GM18861 (cell line): ENCODE results near the gene AS3MT.
"Not testable (repeated sequence)": the region's sequence is repeated elsewhere in the genome, so short reads cannot be mapped to it uniquely, and the experiment has no call there.

Experiments
- ATAC-seq: cut with Tn5 transposase; IDR thresholded peaks from one replicate; pipeline ENCODE4 v1.9.1; 2021; ENCODE audit not compliant: unreplicated experiment

The AS3MT gene

DNA sequence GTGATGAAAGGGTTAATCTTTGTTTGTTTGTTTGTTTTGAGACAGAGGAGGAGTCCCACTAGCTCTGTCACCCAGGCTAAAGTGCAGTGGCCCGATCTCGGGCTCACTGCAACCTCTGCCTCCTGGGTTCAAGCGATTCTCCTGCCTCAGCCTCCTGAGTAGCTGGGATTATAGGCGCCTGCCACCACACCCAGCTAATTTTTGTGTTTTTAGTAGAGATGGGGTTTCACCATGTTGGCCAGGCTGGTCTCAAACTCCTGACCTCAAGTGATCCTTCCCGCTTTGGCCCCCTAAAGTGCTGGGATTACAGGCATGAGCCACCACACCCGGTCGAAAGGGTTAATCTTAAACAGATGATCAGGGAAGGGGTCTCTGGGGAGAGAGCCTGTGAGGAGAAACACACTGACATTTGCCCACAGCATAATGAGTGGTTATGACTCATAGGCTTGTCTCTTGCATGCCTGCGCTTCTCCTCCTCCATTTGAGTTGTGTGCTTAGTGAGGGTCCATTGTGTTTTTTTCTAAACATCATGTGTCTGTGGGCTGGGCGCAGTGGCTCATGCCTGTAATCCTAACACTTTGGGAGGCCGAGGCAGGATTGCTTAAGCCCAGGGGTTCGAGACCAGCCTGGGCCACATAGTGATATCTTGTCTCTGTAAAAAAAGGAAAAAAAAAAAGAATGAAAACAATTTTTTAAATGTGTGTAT lies 13.4 kb upstream of the AS3MT start:
- ATAC-seq, result not testable (repeated sequence)

DNA sequence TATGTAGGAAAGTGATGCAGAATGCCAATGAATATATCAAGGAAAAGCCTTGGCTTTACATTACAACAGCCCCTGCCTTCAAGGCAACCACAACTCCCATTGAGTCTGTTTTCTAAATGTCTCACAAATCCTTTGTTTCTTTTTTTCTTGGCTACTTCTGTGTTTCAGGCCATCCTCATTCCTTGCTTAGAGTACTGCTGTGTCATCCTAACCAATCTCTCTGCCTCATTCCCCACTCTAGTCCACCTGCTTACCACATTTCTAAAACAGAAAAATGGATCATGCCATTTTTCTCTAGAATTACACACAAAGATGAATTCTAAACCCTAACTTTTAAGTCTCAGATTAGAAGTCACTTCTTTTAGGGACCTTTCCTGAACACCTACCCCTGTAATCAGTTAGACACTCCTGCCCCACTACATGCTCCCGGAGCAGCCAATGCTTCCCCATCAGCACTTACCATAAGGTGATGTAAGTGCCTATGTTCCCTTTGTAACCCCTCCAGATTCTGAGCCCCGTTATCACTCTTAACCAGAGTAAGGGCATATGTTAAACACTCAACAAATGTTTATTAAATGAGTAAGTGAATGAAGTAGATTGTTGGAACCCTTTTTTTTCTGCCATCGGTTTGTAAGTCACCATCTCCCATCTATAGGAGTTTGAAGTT lies 12.4 kb upstream of the AS3MT start:
- no peak for ATAC-seq

DNA sequence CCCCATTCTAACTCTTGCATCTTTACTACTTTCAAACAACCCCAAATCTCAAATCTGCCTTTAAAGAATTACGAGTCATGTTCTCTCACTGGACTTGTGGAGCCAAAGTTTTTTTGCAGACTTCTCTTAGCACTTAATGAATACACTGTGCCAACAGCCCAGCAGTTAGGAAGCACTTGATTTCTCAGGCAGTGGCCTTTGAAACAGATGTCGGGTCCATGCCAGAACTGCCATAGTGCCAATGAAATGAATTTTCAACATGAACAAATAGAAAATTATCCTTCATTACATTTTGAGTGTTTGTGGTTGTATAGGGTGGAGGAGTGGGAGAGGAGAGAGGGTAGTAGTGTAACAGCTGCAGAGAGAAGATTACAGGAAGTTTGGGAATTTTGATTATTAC lies 9.4 kb upstream of the AS3MT start:
- no peak for ATAC-seq

DNA sequence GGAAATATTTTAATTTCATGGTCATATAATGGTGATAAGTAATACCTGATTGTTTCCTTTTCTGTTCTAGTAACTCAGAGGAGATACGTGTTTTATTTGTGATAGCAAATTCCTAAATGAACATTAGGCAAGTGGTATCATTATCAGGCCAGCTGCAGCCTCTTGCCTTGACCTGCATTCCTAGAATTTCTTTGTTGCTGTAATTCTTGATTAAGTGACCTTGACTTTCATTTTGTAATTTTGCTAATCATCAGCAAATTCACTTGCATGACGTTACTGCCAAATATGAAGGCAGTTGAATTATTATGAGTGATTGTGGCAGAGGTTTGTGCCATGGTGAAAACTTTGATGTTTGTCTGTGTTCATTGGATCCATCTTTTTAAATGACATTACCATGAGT lies 5.6 kb upstream of the AS3MT start:
- ATAC-seq, result no peak

GRCh38 chr10:102865620-102866019 lies 3.6 kb upstream of the AS3MT start:
- no peak for ATAC-seq

DNA sequence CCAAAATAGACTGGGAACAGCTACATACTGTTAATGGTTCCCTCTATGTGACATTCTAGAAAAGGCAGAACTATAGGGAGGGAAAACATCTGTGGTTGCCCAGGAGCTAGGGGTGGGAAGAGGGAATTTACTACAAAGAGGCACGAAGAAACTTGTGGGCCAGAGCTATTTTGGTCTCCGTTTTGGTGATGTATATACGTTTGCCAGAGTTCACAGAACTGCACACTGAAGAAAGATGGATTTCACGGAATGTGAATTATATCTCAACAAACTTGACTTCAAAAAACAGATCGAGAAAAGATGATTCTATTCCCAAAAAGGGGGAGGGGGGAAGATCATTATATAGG lies 386 bp upstream of the AS3MT start:
- no peak for ATAC-seq

DNA sequence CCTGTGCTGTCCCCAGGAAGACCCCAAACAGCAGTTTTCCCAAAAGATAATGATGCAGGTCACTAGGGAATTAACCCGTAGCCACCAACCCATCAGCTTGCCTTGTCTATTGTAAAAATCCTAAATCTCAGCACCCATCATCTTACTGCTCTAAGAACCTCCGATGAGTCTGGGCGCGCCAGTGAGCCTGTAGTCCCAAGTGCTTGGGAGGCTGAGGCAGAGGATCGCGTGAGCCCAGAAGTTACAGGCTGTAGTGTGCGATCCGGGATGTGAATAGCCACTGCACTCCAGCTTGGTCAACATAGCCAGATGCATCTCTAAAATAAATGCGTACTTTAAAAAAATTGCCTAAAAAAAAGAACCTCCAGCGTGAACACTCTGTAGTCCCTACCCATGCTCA lies 951 bp downstream of the AS3MT start:
- no peak for ATAC-seq

- ATAC-seq, result no peak
Measured at GRCh38 chr10:102872163-102872562, 2.9 kb downstream of the AS3MT start.

DNA sequence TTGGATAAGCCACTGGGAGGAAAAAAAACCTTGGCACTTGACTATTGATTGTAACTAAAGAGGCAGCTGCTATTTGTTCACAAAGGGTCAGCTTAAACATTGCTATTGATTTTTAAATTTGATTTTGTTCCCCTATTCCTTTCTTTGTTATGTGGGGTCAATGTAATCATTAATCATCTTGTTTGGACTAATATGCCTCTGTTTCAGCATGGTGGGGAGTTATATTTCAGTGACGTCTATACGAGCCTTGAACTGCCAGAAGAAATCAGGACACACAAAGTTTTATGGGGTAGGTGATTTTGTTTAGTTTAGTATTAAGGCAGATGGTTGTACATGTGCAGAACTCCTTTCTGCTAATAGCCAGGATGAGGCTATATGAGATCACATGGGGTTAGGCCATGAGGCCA lies 7.5 kb downstream of the AS3MT start:
- no peak for ATAC-seq

DNA sequence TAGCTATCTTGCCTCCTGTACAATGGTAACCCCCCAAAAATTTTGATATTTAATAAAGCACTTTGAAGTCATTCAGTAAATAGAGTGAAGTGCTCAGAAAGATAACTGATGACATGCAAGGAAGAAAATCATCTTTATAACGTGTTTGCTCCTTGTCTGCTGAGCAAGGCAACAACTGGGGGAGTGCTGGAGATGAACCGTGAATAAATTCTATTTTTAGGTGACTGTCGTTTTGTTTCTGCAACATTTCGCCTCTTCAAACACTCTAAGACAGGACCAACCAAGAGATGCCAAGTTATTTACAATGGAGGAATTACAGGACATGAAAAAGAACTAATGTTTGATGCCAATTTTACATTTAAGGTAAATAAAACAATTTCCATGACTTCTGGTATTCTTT lies 9.4 kb downstream of the AS3MT start:
- no peak for ATAC-seq

DNA sequence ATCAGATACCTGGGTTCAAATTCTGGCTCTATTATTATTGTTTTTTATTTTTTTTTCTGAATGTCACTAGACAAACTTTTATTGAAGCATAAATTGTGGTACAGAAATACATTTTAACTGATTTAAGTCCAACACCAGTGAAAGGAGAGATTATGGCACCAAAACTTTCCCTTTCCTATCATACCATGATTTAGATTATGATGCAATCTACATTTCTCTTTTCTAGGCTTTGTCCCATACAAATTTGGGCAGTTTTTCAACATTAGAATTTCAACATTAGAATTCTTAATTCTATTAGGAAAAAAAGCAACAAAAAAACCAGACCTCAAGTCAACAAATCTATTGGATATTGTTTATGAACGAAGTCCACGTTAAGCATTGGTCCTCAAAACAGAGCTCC lies 11.0 kb downstream of the AS3MT start:
- no peak for ATAC-seq

DNA sequence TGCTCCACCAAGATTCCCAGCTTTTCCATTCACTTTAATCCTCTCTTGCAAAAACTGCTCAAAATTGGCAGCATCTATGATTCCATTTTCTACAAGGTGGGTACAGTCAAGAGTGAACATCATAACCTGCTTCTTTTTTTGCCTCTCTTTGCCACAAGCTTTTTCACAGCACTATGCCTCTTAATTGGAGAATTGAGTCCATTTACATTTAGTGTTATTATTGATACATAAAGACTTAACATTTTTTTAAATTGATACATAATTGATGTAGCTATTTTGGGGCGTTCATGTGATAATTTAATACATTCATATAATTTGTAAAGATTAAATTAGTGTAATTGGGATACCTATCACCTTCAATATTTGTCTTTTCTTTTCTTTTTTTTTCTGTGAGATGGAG lies 18.8 kb downstream of the AS3MT start:
- no peak for ATAC-seq

DNA sequence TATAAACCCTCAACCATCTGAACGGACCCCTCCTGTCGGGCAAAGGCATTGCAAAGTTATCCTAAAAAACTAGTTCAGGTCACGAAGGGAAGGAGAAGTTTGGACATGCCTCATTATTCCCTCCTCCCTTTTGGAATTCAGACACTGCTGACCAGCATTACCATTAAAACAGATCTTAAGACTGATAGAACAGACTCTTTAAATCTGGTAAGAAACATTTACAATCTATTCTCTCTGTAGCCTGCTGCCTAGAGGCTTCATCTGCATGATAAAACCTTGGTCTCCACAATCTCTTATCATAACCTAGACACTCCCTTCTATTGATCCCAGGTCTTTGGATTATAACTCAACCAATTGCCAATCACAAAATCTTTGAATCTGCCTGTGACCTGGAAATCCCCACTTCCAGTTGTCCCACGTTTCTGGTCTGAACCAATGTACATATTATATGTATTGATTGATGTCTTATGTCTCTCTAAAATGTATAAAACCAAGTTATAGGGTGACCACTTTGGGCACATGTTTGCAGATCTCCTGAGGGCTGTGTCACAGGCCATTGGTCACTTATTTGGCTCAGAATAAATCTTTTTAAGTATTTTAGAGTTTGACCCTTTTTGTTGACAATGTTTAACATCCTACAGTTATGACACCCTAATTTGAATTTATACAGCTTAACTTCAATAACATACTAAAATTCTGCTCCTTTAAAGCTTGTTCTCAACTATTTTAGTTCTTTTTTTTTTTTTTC lies 25.4 kb downstream of the AS3MT start:
- ATAC-seq, result no peak

DNA sequence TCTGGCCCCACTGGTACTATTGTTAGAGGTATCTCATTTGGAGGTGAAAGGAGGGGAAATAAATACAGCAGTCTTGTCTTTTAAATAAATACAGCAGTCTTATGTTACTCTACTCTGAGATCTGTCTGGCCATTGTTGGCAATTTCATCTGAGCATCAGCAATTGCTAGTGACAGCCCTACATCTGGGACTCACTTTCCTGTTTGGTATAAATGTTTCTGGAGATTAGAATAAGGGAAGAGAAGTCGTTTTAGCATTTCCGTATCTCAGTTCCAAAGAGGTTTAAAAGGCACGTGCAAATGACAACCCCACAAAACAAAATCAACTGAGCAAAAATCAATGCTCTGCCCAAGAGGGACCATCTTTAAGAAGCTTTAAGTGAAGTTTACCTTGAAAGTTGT lies 30.7 kb downstream of the AS3MT start:
- ATAC-seq, result no peak

GRCh38 chr10:102904346-102904745 lies 35.1 kb downstream of the AS3MT start:
- ATAC-seq, result no peak

- no peak for ATAC-seq
Measured at GRCh38 chr10:102906507-102906906, 37.2 kb downstream of the AS3MT start.

- ATAC-seq, result no peak
Measured at GRCh38 chr10:102914781-102915180, 45.5 kb downstream of the AS3MT start.

DNA sequence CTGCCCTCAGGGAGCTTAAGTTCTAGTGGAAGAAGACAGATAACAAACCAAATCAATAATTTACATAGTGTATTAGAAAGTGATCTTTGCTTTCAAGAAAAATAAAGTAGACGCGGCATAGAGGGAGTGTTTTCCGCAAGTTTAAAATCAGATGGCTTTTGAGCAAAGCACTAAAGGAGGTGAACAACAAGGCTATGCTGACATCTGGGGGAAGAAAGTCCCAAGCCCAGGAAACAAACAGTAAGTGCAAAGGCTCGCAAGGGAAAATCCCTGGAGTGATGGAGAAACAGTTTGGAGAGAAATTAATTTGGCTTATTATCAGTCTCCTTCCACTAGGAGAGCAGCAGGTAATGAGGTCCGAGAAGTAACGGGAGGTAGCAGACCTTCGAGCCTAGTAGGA lies 46.9 kb downstream of the AS3MT start:
- ATAC-seq, result no peak

DNA sequence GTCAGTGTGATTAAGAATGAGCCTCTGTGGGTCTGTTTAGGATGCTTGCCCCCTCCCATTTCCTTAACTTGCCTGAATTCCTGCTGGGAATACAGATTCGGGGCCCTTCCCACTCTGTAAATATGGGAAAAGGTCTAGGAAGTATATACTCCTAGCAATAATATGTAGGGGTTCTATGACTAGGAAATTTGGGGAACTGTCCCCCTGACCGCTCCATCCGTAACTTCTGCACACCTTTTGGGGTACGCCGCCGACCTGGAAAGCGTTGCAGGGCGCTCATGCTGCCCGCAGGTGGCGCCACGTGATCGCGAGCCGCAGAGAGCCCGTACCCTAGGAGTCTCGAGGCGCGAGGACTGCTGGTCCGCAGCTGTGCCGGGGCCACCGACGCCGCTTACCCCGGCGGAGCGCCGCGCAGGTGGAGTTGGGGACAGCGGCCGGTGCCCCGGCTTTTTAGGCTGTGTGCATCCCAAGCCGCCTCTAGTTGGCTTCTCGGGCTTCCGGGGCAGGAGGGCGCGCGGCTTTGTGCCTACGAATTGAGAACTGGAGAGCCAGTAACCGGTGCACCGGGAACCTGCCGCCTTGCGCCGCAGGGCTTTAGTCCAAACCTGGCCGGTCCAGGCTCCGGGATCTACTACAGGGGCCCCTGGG lies 48.2 kb downstream of the AS3MT start:
- peak; percentile 40 for ATAC-seq

DNA sequence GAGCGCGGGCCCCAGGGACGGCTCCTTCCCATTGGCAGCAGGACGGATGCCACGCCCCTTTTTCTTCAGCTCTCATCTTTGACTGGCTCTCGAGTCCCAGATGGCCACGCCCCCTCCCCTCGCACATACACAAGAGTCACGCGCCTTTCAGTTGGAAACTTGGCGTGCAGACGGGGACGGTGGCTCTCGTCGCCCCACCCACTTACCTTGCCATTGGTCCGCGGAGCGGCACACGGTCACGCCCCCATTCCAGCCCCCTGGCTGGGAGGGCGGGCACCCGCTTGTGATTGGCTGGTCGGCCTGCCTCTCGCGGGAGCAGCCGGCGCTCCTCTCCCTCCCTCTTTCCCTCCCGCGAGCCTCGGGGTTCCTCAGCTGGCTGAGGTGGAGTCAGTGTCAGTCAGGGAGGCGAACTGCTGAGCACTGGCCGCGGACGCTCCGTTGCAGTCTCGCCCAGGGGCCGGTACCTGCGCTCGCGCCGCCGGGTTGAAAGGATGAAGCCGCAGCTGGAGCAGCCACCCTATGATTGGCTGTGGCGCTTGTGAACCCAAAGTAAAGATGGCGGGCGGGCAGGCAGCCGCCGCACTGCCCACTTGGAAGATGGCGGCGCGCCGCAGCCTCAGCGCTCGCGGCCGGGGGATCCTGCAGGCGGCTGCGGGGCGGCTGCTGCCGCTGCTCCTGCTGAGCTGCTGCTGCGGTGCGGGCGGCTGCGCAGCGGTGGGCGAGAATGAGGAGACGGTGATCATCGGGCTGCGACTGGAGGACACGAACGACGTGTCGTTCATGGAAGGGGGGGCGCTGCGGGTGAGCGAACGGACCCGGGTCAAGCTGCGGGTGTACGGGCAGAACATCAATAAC lies 48.9 kb downstream of the AS3MT start, which contains the start of gene CNNM2:
CNNM2 (plus strand) TSS at position 333 of the 855 bp plus-strand sequence; CDS start at position 520, 187 bp downstream.
- peak; percentile 76 for ATAC-seq

GRCh38 chr10:102918817-102919245 lies 49.6 kb downstream of the AS3MT start:
- no peak for ATAC-seq
